ENCODE measurements around the gene CD6. TPM values are rescaled to one million over a fixed set of nuclear protein-coding genes. Genes with fewer than 3 reads are reported as not detected.

CD6 gene, protein sequence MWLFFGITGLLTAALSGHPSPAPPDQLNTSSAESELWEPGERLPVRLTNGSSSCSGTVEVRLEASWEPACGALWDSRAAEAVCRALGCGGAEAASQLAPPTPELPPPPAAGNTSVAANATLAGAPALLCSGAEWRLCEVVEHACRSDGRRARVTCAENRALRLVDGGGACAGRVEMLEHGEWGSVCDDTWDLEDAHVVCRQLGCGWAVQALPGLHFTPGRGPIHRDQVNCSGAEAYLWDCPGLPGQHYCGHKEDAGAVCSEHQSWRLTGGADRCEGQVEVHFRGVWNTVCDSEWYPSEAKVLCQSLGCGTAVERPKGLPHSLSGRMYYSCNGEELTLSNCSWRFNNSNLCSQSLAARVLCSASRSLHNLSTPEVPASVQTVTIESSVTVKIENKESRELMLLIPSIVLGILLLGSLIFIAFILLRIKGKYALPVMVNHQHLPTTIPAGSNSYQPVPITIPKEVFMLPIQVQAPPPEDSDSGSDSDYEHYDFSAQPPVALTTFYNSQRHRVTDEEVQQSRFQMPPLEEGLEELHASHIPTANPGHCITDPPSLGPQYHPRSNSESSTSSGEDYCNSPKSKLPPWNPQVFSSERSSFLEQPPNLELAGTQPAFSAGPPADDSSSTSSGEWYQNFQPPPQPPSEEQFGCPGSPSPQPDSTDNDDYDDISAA
- total RNA-seq = 0.08 TPM in 1 of 2 replicates, not detected in the other
- not detected for polyA plus RNA-seq (2012)

- DNase-seq (ENCODE audit: low read depth) = no peak
These were observed at the start of gene CD6 for GRCh38 chr11:60971520-60971919. Gene CD6 (plus strand): TSS chr11:60971680. CDS start chr11:60971866, 186 bp downstream.

DNA sequence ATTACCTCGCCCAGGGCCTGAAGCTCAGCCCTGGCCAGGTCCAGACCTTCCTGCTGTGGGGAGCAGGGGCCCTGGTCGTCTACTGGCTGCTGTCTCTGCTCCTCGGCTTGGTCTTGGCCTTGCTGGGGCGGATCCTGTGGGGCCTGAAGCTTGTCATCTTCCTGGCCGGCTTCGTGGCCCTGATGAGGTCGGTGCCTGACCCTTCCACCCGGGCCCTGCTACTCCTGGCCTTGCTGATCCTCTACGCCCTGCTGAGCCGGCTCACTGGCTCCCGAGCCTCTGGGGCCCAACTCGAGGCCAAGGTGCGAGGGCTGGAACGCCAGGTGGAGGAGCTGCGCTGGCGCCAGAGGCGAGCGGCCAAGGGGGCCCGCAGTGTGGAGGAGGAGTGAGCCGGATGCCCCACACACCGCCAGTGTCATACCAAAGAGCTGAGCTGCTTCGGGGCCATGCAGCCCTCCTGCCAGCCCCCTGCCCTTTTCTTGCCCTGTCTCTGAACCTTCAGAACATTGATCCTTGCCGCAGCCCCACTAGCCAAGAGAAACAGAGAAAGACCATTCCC lies 49.6 kb upstream of the CD6 start:
- DNase-seq (ENCODE audit: low read depth) = no peak

- no peak for DNase-seq (ENCODE audit: low read depth)
These were observed 48.6 kb upstream of the CD6 start for GRCh38 chr11:60922906-60923305.

DNA sequence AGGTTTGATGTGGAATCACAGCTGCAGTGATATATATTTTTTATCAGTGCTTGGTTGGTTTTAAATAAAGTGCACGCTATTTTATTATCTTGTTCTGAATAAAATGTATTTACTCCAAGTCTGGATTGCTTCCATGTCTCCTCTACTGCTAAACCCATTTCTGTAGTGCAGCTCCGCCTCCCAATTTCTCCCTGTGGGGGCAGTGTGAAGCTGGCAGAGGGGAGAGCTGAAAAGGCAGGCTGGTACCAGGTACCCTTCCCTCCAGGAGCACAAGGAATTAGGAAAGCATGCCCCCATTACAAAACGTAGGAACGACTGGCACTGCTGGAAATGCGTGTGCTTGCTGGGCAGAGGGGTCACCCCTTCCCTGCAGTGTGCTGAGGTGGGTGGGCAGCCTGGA lies 48.2 kb upstream of the CD6 start:
- DNase-seq (ENCODE audit: low read depth) = no peak

- DNase-seq (ENCODE audit: low read depth) = no peak
These were observed 47.7 kb upstream of the CD6 start for GRCh38 chr11:60923800-60924109.

GRCh38 chr11:60924110-60924905 lies 47.2 kb upstream of the CD6 start, which contains the start of gene TMEM132A:
Gene TMEM132A (plus strand): TSS chr11:60924460. CDS start chr11:60924634, 174 bp downstream.
- DNase-seq (ENCODE audit: low read depth) = peak; percentile 78

- DNase-seq (ENCODE audit: low read depth) = peak; percentile 27
These were observed 46.3 kb upstream of the CD6 start for GRCh38 chr11:60924906-60925853.

GRCh38 chr11:60925868-60926267 lies 45.6 kb upstream of the CD6 start:
- DNase-seq (ENCODE audit: low read depth) = no peak

DNA sequence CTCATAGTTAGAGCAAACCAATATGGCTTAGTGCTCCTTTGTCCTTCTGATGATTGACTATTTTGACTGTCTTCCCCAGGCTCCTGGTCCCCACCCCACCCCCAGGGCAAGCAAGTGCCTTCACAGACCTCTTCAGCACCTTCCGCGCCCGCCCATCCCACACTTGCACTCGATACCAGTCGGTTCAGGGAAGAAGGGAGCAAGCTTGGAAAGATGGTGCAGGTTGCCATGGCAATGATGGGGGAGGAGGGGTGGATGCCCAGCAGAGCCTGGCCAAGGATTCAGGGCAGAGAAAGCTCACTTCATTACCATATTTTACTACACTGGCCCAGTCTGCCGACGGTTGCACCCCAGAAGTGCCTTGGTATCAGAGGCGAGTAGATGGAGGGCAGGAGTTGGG lies 45.0 kb upstream of the CD6 start:
- no peak for DNase-seq (ENCODE audit: low read depth)

GRCh38 chr11:60927061-60927592 lies 44.4 kb upstream of the CD6 start:
- no peak for DNase-seq (ENCODE audit: low read depth)

- DNase-seq (ENCODE audit: low read depth) = no peak
These were observed 43.9 kb upstream of the CD6 start for GRCh38 chr11:60927600-60927999.

- DNase-seq (ENCODE audit: low read depth) = no peak
These were observed 42.9 kb upstream of the CD6 start for GRCh38 chr11:60928563-60929001.

DNA sequence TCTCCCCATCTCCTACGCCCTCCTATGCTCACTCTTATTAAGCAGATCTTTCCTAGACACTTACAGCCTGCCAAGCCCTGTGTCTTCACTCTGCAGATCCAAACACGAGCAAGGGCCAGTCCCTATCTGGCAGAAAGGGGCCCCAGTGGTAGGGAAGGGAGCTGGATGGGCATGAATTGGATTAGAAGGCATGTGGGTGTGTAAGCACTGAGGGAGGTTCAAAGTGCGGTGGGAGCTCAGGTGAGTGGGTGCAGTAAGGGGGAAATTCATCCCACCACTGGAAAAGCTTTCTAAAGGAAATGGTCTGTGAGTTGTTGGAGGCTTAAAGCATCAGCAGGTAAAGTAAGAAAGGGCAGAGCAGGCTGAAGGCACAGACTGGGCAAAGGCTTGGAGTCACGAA lies 41.7 kb upstream of the CD6 start:
- DNase-seq (ENCODE audit: low read depth) = no peak

- no peak for DNase-seq (ENCODE audit: low read depth)
These were observed 41.1 kb upstream of the CD6 start for GRCh38 chr11:60930394-60930793.

DNA sequence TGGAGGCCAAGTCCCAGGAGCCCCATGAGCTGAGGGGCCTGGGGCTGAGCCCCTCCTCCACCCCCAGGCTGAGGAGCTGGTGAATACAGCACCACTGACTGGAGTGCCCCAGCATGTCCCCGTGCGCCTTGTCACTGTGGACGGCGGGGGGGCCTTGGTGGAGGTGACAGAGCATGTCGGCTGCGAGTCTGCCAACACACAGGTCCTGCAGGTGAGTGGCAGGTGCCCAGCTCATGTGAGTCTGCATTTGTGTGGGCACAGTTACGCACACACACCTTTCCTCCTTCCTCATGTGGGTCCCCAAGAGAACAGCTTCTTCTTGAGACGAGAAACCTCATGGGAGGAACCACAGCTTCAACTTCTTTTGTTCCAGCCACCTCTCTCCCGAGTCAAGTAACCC lies 39.6 kb upstream of the CD6 start:
- no peak for DNase-seq (ENCODE audit: low read depth)

- no peak for DNase-seq (ENCODE audit: low read depth)
These were observed 38.7 kb upstream of the CD6 start for GRCh38 chr11:60932605-60933356.

GRCh38 chr11:60933416-60934123 lies 37.9 kb upstream of the CD6 start:
- DNase-seq (ENCODE audit: low read depth) = no peak

DNA sequence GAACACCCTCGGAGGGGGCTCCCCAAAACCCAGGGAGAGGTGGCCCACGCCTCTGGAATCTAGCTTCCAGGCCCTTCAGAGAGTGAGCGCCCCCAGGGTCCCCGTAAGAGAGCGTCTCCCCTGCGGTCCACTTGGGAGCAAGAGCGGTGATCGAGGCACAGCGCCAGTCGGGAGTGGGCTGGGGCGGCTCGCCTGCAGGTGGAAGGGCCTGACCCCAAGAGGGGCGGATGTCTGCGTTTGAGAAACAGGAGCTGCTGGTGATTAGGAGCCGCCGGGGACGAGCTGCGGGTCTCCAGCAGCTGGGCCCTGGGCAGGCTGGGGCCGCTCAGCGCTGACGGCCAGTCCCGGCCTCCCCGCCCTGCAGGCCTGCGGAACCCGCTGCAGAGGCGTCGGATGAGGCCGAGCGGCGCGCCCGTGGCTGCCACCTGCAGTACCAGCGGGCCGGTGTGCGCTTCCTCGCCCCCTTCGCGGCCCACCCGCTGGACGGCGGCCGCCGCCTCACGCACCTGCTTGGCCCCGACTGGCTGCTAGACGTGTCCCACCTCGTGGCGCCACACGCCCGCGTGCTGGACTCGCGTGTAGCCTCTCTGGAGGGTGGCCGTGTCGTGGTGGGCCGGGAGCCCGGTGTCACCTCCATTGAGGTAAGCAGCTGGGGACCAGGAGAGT lies 37.2 kb upstream of the CD6 start:
- DNase-seq (ENCODE audit: low read depth) = no peak
